Transverse colon (tissue), 4 donors: ENCODE results near the gene PAX7.

Source experiments
- EP300 ChIP-seq: sonication (generic); formaldehyde crosslinking; IDR thresholded peaks from one replicate; pipeline ENCODE4 v1.6.1; 2017; ENCODE audit warnings: antibody characterized with exemption, low read depth
- POLR2A ChIP-seq: fragments of 450-650 bp; IDR thresholded peaks from one replicate; pipeline ENCODE4 v1.6.1; 2016; ENCODE audit warnings: antibody characterized with exemption, mild to moderate bottlenecking, moderate library complexity
- POLR2AphosphoS5 ChIP-seq, 3 donors: sonication (generic); formaldehyde crosslinking; IDR thresholded peaks; one replicate each; pipeline ENCODE4 v1.6.1; 2016; ENCODE audit warnings: antibody characterized with exemption in 3 of 3
- TF ChIP-seq, protein P1 (sequence below), 5 experiments: fragments of 200-600 bp in 3 of 5; fragments of 450-650 bp in 2 of 5; sonication (generic) in 3 of 5; IDR thresholded peaks; 1 replicate in 2 of 5; 2 replicates in 3 of 5; pipeline ENCODE4 v1.5.1; 2016 to 2017; ENCODE audit warnings: antibody characterized with exemption in 5 of 5, inconsistent platforms in 3 of 5, mild to moderate bottlenecking in 2 of 5, moderate library complexity in 1 of 5

DNA sequence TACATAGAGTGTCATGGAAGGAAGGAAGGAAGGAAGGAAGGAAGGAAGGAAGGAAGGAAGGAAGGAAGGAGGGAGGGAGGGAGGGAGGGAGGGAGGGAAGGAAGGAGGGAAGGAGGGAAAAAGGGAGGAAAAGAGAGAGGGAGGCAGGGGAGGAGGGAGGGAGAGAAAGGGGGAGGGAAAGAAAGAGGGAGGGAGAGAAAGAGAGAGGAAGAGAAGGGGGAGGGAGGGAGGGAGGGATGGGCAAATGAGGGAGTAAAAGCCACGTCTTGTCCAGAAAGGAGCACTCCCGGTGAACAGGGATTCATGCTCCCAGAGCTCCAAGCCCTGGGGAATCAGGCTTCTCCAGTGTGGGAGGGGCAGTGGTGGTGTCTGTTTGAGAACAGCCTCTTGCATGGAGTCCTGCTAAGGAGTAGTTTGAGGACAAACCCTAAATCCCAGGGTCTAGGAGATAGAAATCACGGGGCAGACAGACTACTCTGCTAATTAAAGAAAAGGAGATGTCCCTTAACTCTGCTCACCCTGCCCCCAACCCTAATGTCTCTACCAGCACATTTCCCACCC is 157.3 kb downstream of the PAX7 start:
- TF ChIP-seq, protein P1, sequence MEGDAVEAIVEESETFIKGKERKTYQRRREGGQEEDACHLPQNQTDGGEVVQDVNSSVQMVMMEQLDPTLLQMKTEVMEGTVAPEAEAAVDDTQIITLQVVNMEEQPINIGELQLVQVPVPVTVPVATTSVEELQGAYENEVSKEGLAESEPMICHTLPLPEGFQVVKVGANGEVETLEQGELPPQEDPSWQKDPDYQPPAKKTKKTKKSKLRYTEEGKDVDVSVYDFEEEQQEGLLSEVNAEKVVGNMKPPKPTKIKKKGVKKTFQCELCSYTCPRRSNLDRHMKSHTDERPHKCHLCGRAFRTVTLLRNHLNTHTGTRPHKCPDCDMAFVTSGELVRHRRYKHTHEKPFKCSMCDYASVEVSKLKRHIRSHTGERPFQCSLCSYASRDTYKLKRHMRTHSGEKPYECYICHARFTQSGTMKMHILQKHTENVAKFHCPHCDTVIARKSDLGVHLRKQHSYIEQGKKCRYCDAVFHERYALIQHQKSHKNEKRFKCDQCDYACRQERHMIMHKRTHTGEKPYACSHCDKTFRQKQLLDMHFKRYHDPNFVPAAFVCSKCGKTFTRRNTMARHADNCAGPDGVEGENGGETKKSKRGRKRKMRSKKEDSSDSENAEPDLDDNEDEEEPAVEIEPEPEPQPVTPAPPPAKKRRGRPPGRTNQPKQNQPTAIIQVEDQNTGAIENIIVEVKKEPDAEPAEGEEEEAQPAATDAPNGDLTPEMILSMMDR (IDR thresholded peaks at IDR 0.05) = no peak
- TF ChIP-seq POLR2AphosphoS5 (IDR thresholded peaks at IDR 0.05) = no peak
- no peak for TF ChIP-seq EP300
- no peak for TF ChIP-seq POLR2A
